Neural cell (in vitro differentiated cells): ENCODE measurements around the gene PDE7B. TPM values are rescaled to one million over a fixed set of nuclear protein-coding genes. Genes with fewer than 3 reads are reported as not detected.
"Not testable (repeated sequence)": the region's sequence is repeated elsewhere in the genome, so short reads cannot be mapped to it uniquely, and the experiment has no call there.

Experiments
- H2AFZ ChIP-seq: fragments of 200-600, 300-800 bp; sonication (generic), shearing (Covaris generic); 2 replicates; pipeline ENCODE4 v1.6.0; 2014; ENCODE audit warnings: low read depth, mild to moderate bottlenecking, antibody characterized with exemption, low read length, moderate library complexity
- H3F3A ChIP-seq: fragments of 200-600 bp; shearing (Covaris generic); 2 replicates; pipeline ENCODE4 v1.6.1; 2016; ENCODE audit warnings: mild to moderate bottlenecking, moderate library complexity, mixed read lengths, antibody characterized with exemption, low read length; ENCODE audit not compliant: insufficient read depth, poor library complexity, severe bottlenecking
- H3K27ac ChIP-seq: fragments of 200-600, 300-800 bp; sonication (generic), shearing (Covaris generic); 2 replicates; pipeline ENCODE4 v1.5.1; 2014; ENCODE audit warnings: mild to moderate bottlenecking, low read length, moderate library complexity
- H3K27me3 ChIP-seq: fragments of 300-800, 200-600 bp; sonication (generic), shearing (Covaris generic); 2 replicates; pipeline ENCODE4 v1.6.0; 2014; ENCODE audit warnings: mild to moderate bottlenecking, low read depth, low read length, moderate library complexity; ENCODE audit not compliant: insufficient read depth
- H3K36me3 ChIP-seq: fragments of 300-800, 200-600 bp; sonication (generic), shearing (Covaris generic); 2 replicates; pipeline ENCODE4 v1.5.1; 2014; ENCODE audit warnings: mild to moderate bottlenecking, antibody characterized with exemption, low read length, moderate library complexity; ENCODE audit not compliant: insufficient read depth
- H3K4me2 ChIP-seq: fragments of 300-800, 200-600 bp; sonication (generic), shearing (Covaris generic); 2 replicates; pipeline ENCODE4 v1.6.0; 2014; ENCODE audit warnings: mild to moderate bottlenecking, low read length
- H3K4me3 ChIP-seq: fragments of 300-800, 200-600 bp; sonication (generic), shearing (Covaris generic); 2 replicates; pipeline ENCODE4 v1.5.1; 2014; ENCODE audit warnings: mild to moderate bottlenecking, low read length, moderate library complexity
- H3K79me2 ChIP-seq: fragments of 200-600 bp; shearing (Covaris generic); replicated peaks from 2 replicates; pipeline ENCODE4 v1.6.0; 2014; ENCODE audit warnings: mild to moderate bottlenecking, low read length, moderate library complexity; ENCODE audit not compliant: insufficient read depth
- H3K9ac ChIP-seq: fragments of 300-800, 200-600 bp; sonication (generic), shearing (Covaris generic); 2 replicates; pipeline ENCODE4 v1.6.1; 2016; ENCODE audit warnings: mild to moderate bottlenecking, low read length, mixed read lengths
- H3K9me2 ChIP-seq: fragments of 200-600 bp; shearing (Covaris generic); 2 replicates; pipeline ENCODE4 v1.6.1; 2016; ENCODE audit warnings: mild to moderate bottlenecking, low read length, mixed read lengths; ENCODE audit not compliant: insufficient read depth
- H3K9me3 ChIP-seq: fragments of 200-600, 300-800 bp; sonication (generic), shearing (Covaris generic); 2 replicates; pipeline ENCODE4 v1.6.1; 2016; ENCODE audit warnings: mild to moderate bottlenecking, mixed run types, low read length, moderate library complexity, mixed read lengths
- H4K20me1 ChIP-seq: fragments of 200-600 bp; shearing (Covaris generic); 2 replicates; pipeline ENCODE4 v1.6.1; 2016; ENCODE audit warnings: mild to moderate bottlenecking, mixed run types; ENCODE audit not compliant: insufficient read depth
- CTCF ChIP-seq: fragments of 450-650 bp; IDR thresholded peaks from 2 replicates; pipeline ENCODE4 v1.5.1; 2014; ENCODE audit warnings: antibody characterized with exemption, mild to moderate bottlenecking, moderate library complexity; ENCODE audit not compliant: poor library complexity, severe bottlenecking
- EP300 ChIP-seq: fragments of 450-650 bp; conservative IDR thresholded peaks from 2 replicates; pipeline ENCODE4 v1.6.1; 2014; ENCODE audit warnings: antibody characterized with exemption, mild to moderate bottlenecking, moderate library complexity; ENCODE audit not compliant: poor library complexity, severe bottlenecking
- EZH2 ChIP-seq: fragments of 200-600, 300-800 bp; shearing (Covaris generic), sonication (generic); IDR thresholded peaks from 2 replicates; pipeline ENCODE4 v1.6.1; 2014; ENCODE audit warnings: antibody characterized with exemption, low read length, borderline replicate concordance, mild to moderate bottlenecking; ENCODE audit not compliant: insufficient read depth, poor library complexity, severe bottlenecking
- MXI1 ChIP-seq: fragments of 450-650 bp; conservative IDR thresholded peaks from 2 replicates; pipeline ENCODE4 v1.6.1; 2014; ENCODE audit warnings: antibody characterized with exemption, mild to moderate bottlenecking; ENCODE audit not compliant: poor library complexity, severe bottlenecking
- POLR2AphosphoS5 ChIP-seq: IDR thresholded peaks from 2 replicates; pipeline ENCODE4 v1.6.1; 2012
- RAD21 ChIP-seq: fragments of 450-650 bp; conservative IDR thresholded peaks from 2 replicates; pipeline ENCODE4 v1.6.1; 2014; ENCODE audit warnings: antibody characterized with exemption, mild to moderate bottlenecking, moderate library complexity
- REST ChIP-seq: IDR thresholded peaks from 2 replicates; pipeline ENCODE4 v1.6.1; 2012; ENCODE audit warnings: borderline replicate concordance
- TAF1 ChIP-seq: IDR thresholded peaks from 2 replicates; pipeline ENCODE4 v1.6.1; 2012; ENCODE audit warnings: low read depth
- polyA plus RNA-seq: library from polyadenylated mRNA; depleted of rRNA; stranded (reverse); fragments of >200 nt; gene quantifications from 2 replicates; pipeline ENCODE4 v1.2.3, GENCODE V29; 2014

The PDE7B gene
- polyA plus RNA-seq, 1 donor from 2014 or later, result 5.9 TPM

GRCh38 chr6:136216503-136217401 lies 365.3 kb downstream of the PDE7B start:
- H3K79me2 ChIP-seq, result no peaks in the 10 kb centered on the region
- no peaks in the 10 kb centered on the region for H3K9me2 ChIP-seq
- TF ChIP-seq POLR2AphosphoS5 (no peak), MXI1 (no peak)
- no peaks in the 10 kb centered on the region for H3K27me3 ChIP-seq
- no peaks in the 10 kb centered on the region for H3F3A ChIP-seq
- no peak overlapping the region for H2AFZ ChIP-seq
- H3K4me2 ChIP-seq, result no peak overlapping the region
- no peak overlapping the region for H3K9ac ChIP-seq
- H3K27ac ChIP-seq, result no peak overlapping the region
- H3K4me3 ChIP-seq, result no peak overlapping the region
- no peaks in the 10 kb centered on the region for H4K20me1 ChIP-seq
- H3K9me3 ChIP-seq, result no peaks in the 10 kb centered on the region
- H3K36me3 ChIP-seq, result no peaks in the 10 kb centered on the region

- not testable (repeated sequence) for H3K4me3 ChIP-seq, H4K20me1 ChIP-seq, H3K9me2 ChIP-seq, H3K27ac ChIP-seq, H3K27me3 ChIP-seq, H3K36me3 ChIP-seq, H3K4me2 ChIP-seq, H3K79me2 ChIP-seq, H3K9ac ChIP-seq, H3F3A ChIP-seq, H3K9me3 ChIP-seq, H2AFZ ChIP-seq
These were observed 373.5 kb downstream of the PDE7B start for GRCh38 chr6:136224974-136225373.

- no peak for TF ChIP-seq TAF1
- no peak for TF ChIP-seq CTCF
- no peak for TF ChIP-seq EZH2
- no peak for TF ChIP-seq EP300
- no peak for TF ChIP-seq MXI1
- no peak for TF ChIP-seq RAD21
- TF ChIP-seq REST, result no peak
- Histone ChIP-seq H3K9me2 (no peaks in the 10 kb centered on the region), H3K27ac (no peak overlapping the region), H3K4me3 (no peak overlapping the region), H3K9ac (no peak overlapping the region), H2AFZ (no peak overlapping the region), H3F3A (no peaks in the 10 kb centered on the region), H3K4me2 (no peak overlapping the region), H3K79me2 (no peaks in the 10 kb centered on the region), H3K27me3 (no peaks in the 10 kb centered on the region), H3K9me3 (no peaks in the 10 kb centered on the region), H3K36me3 (no peaks in the 10 kb centered on the region), H4K20me1 (no peaks in the 10 kb centered on the region)
These were observed 374.0 kb downstream of the PDE7B start for GRCh38 chr6:136225496-136225895.
